Measurements from ENCODE around the gene ABHD12B. TPM values are rescaled to one million over a fixed set of nuclear protein-coding genes. Genes with fewer than 3 reads are reported as not detected.
"Not testable (repeated sequence)": the region's sequence is repeated elsewhere in the genome, so short reads cannot be mapped to it uniquely, and the experiment has no call there.

Gene ABHD12B
- total RNA-seq, 2 experiments from 2014 or later = not detected

GRCh38 chr14:50865391-50866076, 6.3 kb upstream of the ABHD12B start:
- Mint-ChIP-seq H3K4me3 (no peak overlapping the region), H3K27me3 (peaks cover 26% of the 10 kb centered on the region), H3K27ac (no peak overlapping the region), H3K9me3 (no peaks in the 10 kb centered on the region), H3K4me1 (ENCODE audit: low read depth) (peaks cover under 1% of the 10 kb centered on the region), H3K36me3 (no peaks in the 10 kb centered on the region)
- intact Hi-C loops (cut with micrococcal nuclease) = no loop called here
- ChIA-PET CTCF (interaction anchor here (1.4 kb wide), 1 partner anchor 88 kb away, joined by 3 read pairs; no protein-coding TSS in a partner anchor), POLR2A (interaction anchor here (0.5 kb wide), 1 partner anchor 632 kb away, joined by 3 read pairs; no protein-coding TSS in a partner anchor)
- DNase-seq = no peak

GRCh38 chr14:50871228-50871627, 625 bp upstream of the ABHD12B start:
- POLR2A ChIA-PET = no interaction called here
- Mint-ChIP-seq H3K36me3 (no peaks in the 10 kb centered on the region), H3K4me1 (ENCODE audit: low read depth) (peaks cover 27% of the 10 kb centered on the region), H3K9me3 (no peaks in the 10 kb centered on the region), H3K27ac (no peak overlapping the region), H3K4me3 (no peak overlapping the region), H3K27me3 (peaks cover 63% of the 10 kb centered on the region)
- CTCF ChIA-PET = interaction anchor here (2.7 kb wide), 1 partner anchor 12 kb away, joined by 16 read pairs; no protein-coding TSS in a partner anchor
- no peak for DNase-seq
- intact Hi-C loops (cut with micrococcal nuclease) = no loop called here

DNA sequence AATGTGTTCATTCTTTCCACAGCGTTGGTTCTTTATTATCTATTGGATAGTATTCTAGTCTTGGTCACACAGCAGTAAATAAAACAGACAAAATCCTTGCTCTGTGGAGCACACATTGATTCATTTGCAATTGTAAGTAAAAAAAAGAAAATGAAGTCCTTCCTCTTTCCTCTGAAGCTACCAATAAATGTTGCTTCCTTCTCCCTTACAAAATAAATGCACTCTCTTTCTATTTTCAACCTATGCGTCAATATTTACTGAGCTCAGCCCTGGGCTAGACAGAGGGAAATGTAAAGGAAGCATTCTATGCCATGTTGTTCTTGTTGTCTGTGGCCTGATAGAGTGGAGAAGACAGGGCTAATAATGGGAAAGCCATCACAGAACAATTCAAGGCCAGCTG, 2.9 kb downstream of the ABHD12B start:
- H3K4me3 Mint-ChIP-seq = no peak overlapping the region
- H3K9me3 Mint-ChIP-seq = no peaks in the 10 kb centered on the region
- H3K36me3 Mint-ChIP-seq = no peaks in the 10 kb centered on the region
- intact Hi-C loops (cut with micrococcal nuclease) = no loop called here
- H3K27ac Mint-ChIP-seq = no peak overlapping the region
- POLR2A ChIA-PET = interaction anchor here (1.0 to 1.5 kb wide), 3 partner anchors 22 to 90 kb away, joined by 3 to 5 read pairs (median 3); no protein-coding TSS in a partner anchor
- peaks cover 62% of the 10 kb centered on the region for H3K27me3 Mint-ChIP-seq
- CTCF ChIA-PET = interaction anchor here (0.8 to 1.3 kb wide), 4 partner anchors 101 to 274 kb away, joined by 3 read pairs; no protein-coding TSS in a partner anchor
- no peak for DNase-seq
- peaks cover 27% of the 10 kb centered on the region for H3K4me1 Mint-ChIP-seq (ENCODE audit: low read depth)

DNA sequence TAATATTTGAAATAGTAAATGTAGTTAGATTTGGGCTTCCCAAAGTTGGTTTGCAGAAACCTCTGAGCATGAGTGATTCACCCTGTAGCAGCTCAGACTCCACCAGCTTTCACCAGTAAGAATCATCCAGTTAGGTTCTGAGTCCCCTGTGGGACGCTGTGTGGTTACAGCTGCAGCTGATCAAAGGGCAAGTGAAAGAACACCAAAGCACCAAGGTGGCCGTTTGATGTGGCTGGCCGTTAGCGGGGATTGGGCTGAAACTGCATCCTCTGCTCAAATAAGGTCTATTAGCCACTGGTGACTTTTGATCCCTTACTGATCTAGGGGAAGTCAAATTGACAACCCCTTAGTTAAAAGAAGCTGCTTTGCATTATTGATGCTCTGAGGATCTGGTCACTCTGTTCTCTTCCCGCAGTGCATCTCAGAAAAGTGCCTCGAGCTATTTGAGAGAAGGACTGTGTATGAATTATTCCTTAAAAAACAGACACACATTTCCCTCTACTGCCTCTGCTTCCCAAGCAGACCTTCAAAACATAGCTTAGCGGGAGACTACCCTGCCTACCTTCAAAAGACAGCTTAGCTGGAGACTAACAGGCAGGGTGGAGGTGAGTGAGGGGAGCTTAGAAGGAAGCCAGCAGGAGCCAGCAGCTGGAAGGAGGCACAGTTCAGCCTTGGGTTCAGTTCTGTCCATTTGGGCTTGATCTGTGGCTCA, 3.7 kb downstream of the ABHD12B start:
- Mint-ChIP-seq H3K9me3 (no peaks in the 10 kb centered on the region), H3K27ac (no peak overlapping the region), H3K4me1 (ENCODE audit: low read depth) (peaks cover 27% of the 10 kb centered on the region), H3K27me3 (peaks cover 54% of the 10 kb centered on the region), H3K4me3 (no peak overlapping the region), H3K36me3 (no peaks in the 10 kb centered on the region)
- CTCF ChIA-PET = interaction anchor here (0.8 to 1.4 kb wide), 5 partner anchors 15 to 275 kb away, joined by 3 to 10 read pairs (median 3); no protein-coding TSS in a partner anchor
- POLR2A ChIA-PET = interaction anchor here (0.5 to 1.5 kb wide), 4 partner anchors 23 to 350 kb away, joined by 3 to 5 read pairs (median 3); no protein-coding TSS in a partner anchor
- peak; percentile 86 for DNase-seq
- intact Hi-C loops (cut with micrococcal nuclease) = no loop called here

GRCh38 chr14:50882932-50883826, 11.3 kb downstream of the ABHD12B start:
- no peaks in the 10 kb centered on the region for H3K36me3 Mint-ChIP-seq
- POLR2A ChIA-PET = no interaction called here
- peaks cover 20% of the 10 kb centered on the region for H3K27me3 Mint-ChIP-seq
- no peaks in the 10 kb centered on the region for H3K4me1 Mint-ChIP-seq (ENCODE audit: low read depth)
- intact Hi-C loops (cut with micrococcal nuclease) = no loop called here
- H3K9me3 Mint-ChIP-seq = no peaks in the 10 kb centered on the region
- H3K27ac Mint-ChIP-seq = no peak overlapping the region
- CTCF ChIA-PET = no interaction called here
- DNase-seq = no peak
- H3K4me3 Mint-ChIP-seq = no peak overlapping the region

- H3K27ac Mint-ChIP-seq = no peak overlapping the region
- no peaks in the 10 kb centered on the region for H3K9me3 Mint-ChIP-seq
- H3K4me3 Mint-ChIP-seq = no peak overlapping the region
- H3K27me3 Mint-ChIP-seq = peaks cover 20% of the 10 kb centered on the region
- POLR2A ChIA-PET = no interaction called here
- no peaks in the 10 kb centered on the region for H3K36me3 Mint-ChIP-seq
- H3K4me1 Mint-ChIP-seq (ENCODE audit: low read depth) = no peaks in the 10 kb centered on the region
- intact Hi-C loops (cut with micrococcal nuclease) = no loop called here
- DNase-seq = no peak
- CTCF ChIA-PET = no interaction called here
Observed at GRCh38 chr14:50883827-50884197, 12.0 kb downstream of the ABHD12B start.

DNA sequence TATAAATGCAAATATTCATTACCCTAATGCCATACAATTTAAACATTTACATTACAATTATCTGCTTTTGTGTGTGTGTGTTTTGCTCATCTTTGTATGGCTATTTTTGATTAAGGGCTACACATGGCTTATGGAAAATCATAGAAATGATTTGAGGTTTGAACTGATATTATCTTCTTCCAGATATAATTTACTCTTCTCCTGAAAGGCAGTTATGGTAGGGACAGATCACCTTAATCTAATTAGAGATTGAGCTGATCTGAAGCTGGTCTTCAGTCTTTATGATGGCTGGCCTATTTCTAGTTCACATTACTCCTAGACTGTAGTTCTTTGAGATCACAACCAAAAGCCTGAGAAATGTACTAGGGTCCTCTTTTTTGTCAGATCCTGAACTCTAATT, 15.6 kb downstream of the ABHD12B start:
- Mint-ChIP-seq H3K9me3 (no peaks in the 10 kb centered on the region), H3K36me3 (no peaks in the 10 kb centered on the region), H3K27ac (no peak overlapping the region), H3K27me3 (peaks cover 18% of the 10 kb centered on the region), H3K4me3 (no peak overlapping the region), H3K4me1 (ENCODE audit: low read depth) (no peaks in the 10 kb centered on the region)
- POLR2A ChIA-PET = no interaction called here
- no peak for DNase-seq
- CTCF ChIA-PET = no interaction called here
- intact Hi-C loops (cut with micrococcal nuclease) = no loop called here

DNA sequence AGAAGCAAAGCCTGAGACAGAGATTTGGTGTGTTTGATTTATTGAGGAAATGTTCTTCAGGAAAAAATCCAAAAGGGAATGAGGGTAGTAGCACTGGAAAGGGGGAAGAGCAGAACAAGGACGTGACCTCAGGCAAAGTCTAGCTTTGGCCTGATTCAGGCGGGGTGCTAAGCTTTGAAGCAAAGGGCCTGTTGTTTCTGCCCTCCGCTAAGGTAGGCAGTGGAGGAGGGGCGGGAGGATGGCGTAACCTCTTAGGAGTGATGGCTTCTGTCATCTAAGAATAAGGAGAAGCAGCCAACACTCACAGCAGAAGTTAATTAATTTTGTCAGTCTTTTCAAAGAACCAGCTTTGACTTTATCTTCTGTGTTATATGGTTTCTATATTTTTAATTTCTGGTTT, 20.4 kb downstream of the ABHD12B start:
- no peak overlapping the region for H3K27ac Mint-ChIP-seq
- H3K4me3 Mint-ChIP-seq = no peak overlapping the region
- ChIA-PET POLR2A (no interaction called here), CTCF (no interaction called here)
- no peak for DNase-seq
- intact Hi-C loops (cut with micrococcal nuclease) = no loop called here
- no peaks in the 10 kb centered on the region for H3K4me1 Mint-ChIP-seq (ENCODE audit: low read depth)
- no peaks in the 10 kb centered on the region for H3K36me3 Mint-ChIP-seq
- H3K9me3 Mint-ChIP-seq = no peaks in the 10 kb centered on the region
- peaks cover 6% of the 10 kb centered on the region for H3K27me3 Mint-ChIP-seq

GRCh38 chr14:50896421-50896820, 24.6 kb downstream of the ABHD12B start:
- H3K36me3 Mint-ChIP-seq; H3K4me1 Mint-ChIP-seq (ENCODE audit: low read depth); H3K9me3 Mint-ChIP-seq; H3K4me3 Mint-ChIP-seq; DNase-seq; H3K27ac Mint-ChIP-seq; CTCF ChIA-PET; intact Hi-C loops (cut with micrococcal nuclease); H3K27me3 Mint-ChIP-seq; POLR2A ChIA-PET: not testable (repeated sequence)

GRCh38 chr14:50897005-50897404, 25.2 kb downstream of the ABHD12B start:
- DNase-seq; H3K9me3 Mint-ChIP-seq; intact Hi-C loops (cut with micrococcal nuclease); CTCF ChIA-PET; POLR2A ChIA-PET; H3K27me3 Mint-ChIP-seq; H3K27ac Mint-ChIP-seq; H3K36me3 Mint-ChIP-seq; H3K4me3 Mint-ChIP-seq; H3K4me1 Mint-ChIP-seq (ENCODE audit: low read depth): not testable (repeated sequence)

DNA sequence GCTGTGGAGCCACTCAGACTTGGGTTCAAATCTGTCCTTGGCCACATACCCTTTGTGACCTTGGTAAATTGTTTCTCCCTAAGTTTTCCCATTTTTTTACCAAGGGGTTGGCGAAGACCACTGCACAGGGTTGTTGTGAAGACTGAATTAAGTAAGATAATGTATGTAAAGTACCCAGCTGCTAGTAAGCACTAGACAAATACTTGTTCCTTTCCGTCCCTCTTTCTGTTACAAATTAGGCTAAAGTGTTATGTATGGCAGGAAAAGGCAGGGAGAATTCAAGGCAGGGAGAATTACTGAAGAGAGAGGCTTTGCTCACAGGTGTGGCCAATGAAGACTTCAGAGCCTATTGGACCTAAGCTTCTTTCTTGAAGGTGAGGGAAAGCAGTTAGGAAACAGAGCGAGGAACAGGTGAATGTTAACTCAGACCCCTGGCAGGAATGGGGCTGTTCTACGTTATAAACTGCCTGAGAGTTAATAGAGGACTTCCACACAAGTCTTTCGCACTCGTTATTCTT, 25.9 kb downstream of the ABHD12B start:
- peaks cover 8% of the 10 kb centered on the region for H3K27me3 Mint-ChIP-seq
- H3K4me3 Mint-ChIP-seq = no peak overlapping the region
- DNase-seq = no peak
- POLR2A ChIA-PET = no interaction called here
- H3K4me1 Mint-ChIP-seq (ENCODE audit: low read depth) = no peaks in the 10 kb centered on the region
- H3K27ac Mint-ChIP-seq = no peak overlapping the region
- intact Hi-C loops (cut with micrococcal nuclease) = no loop called here
- H3K36me3 Mint-ChIP-seq = no peaks in the 10 kb centered on the region
- H3K9me3 Mint-ChIP-seq = no peaks in the 10 kb centered on the region
- CTCF ChIA-PET = no interaction called here

DNA sequence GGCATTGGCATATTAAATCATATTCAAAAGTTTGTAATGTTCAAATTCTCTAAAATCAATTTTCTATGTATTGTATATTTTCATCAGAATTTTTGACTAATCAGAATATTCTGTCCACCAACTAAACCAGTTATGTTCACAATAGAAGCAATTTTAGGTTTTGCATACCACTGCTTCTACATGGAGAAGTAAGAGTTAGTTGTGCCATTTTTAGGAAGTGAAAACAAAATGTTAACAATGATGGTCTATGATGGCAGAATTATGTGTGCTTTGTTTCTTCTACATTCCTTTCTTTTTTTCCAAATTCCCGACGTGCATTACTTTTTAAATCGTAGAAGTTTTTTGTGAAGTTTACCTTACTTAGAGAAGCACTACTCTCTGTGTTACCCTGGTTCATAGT, 29.5 kb downstream of the ABHD12B start:
- Mint-ChIP-seq H3K27me3 (peaks cover 4% of the 10 kb centered on the region), H3K4me3 (no peak overlapping the region), H3K9me3 (peaks cover 5% of the 10 kb centered on the region), H3K36me3 (no peaks in the 10 kb centered on the region), H3K27ac (no peak overlapping the region), H3K4me1 (ENCODE audit: low read depth) (no peaks in the 10 kb centered on the region)
- intact Hi-C loops (cut with micrococcal nuclease) = no loop called here
- DNase-seq = no peak
- CTCF ChIA-PET = no interaction called here
- POLR2A ChIA-PET = no interaction called here

All from activated CD4-positive, alpha-beta memory T cell treated with anti-CD3 and anti-CD28 coated beads for 36 hours (primary cell).